PC-3 (cell line): ENCODE data around the gene NKPD1. TPM values are rescaled to one million over a fixed set of nuclear protein-coding genes. Genes with fewer than 3 reads are reported as not detected.

Source experiments
- ATAC-seq: fragments of 200-7000 bp; cut with Tn5 transposase; 2 replicates; pipeline ENCODE4 v1.9.1; 2020; ENCODE audit warnings: mild to moderate bottlenecking, moderate library complexity
- BruUV-seq: library from RNA; stranded (reverse); fragments of 400-500 nt; replicated peaks from 2 replicates; lab custom pipeline; 2021; lab: Mats Ljungman, UMichigan
- CTCF ChIA-PET: fragments of 300-600 bp; sonication (Branson Sonifier 250); formaldehyde crosslinking; loops from one replicate; lab custom pipeline; 2022; ENCODE audit warnings: antibody characterized with exemption; lab: Charles Lee
- POLR2A ChIA-PET: fragments of 300-600 bp; sonication (Branson Sonifier 250); formaldehyde crosslinking; loops from one replicate; lab custom pipeline; 2022; ENCODE audit warnings: antibody characterized with exemption; ENCODE audit not compliant: unreplicated experiment; lab: Charles Lee
- DNase-seq: peaks from one replicate; pipeline ENCODE4 v3.0.0-alpha.2; 2015
- H2AFZ ChIP-seq: fragments of 300-600 bp; sonication (generic); 2 replicates; pipeline ENCODE4 v1.6.0; 2016; ENCODE audit warnings: antibody characterized with exemption, low read length
- H3F3A ChIP-seq: fragments of 300-600 bp; sonication (generic); one replicate; pipeline ENCODE4 v1.6.0; 2017; ENCODE audit warnings: antibody characterized with exemption, low read length, control low read depth, mild to moderate bottlenecking; ENCODE audit not compliant: unreplicated experiment
- H3K27ac ChIP-seq: fragments of 300-600 bp; sonication (generic); 2 replicates; pipeline ENCODE4 v1.5.1; 2016; ENCODE audit warnings: mild to moderate bottlenecking, low read length
- H3K27me3 ChIP-seq: fragments of 300-600 bp; sonication (generic); 2 replicates; pipeline ENCODE4 v1.6.1; 2016; ENCODE audit warnings: low read length, mixed read lengths
- H3K36me3 ChIP-seq: fragments of 300-600 bp; sonication (generic); 2 replicates; pipeline ENCODE4 v1.6.1; 2016; ENCODE audit warnings: low read depth, mixed run types, low read length, mixed read lengths
- H3K4me1 ChIP-seq: fragments of 300-600 bp; sonication (generic); 2 replicates; pipeline ENCODE4 v1.5.1; 2016; ENCODE audit warnings: low read length; ENCODE audit not compliant: insufficient read depth
- H3K4me2 ChIP-seq: fragments of 300-600 bp; sonication (generic); 2 replicates; pipeline ENCODE4 v1.6.0; 2016; ENCODE audit warnings: low read length
- H3K4me3 ChIP-seq: fragments of 300-600 bp; sonication (generic); 2 replicates; pipeline ENCODE4 v1.5.1; 2016; ENCODE audit warnings: mild to moderate bottlenecking, low read length, mixed read lengths
- H3K79me2 ChIP-seq: fragments of 300-600 bp; sonication (generic); 2 replicates; pipeline ENCODE4 v1.6.1; 2017; ENCODE audit warnings: low read length, mixed read lengths
- H3K9ac ChIP-seq: fragments of 300-600 bp; sonication (generic); 2 replicates; pipeline ENCODE4 v1.6.0; 2016; ENCODE audit warnings: mild to moderate bottlenecking, low read length
- H3K9me2 ChIP-seq: fragments of 300-600 bp; sonication (generic); replicated peaks from 2 replicates; pipeline ENCODE4 v1.6.1; 2016; ENCODE audit warnings: mixed run types, low read length, mixed read lengths
- H3K9me3 ChIP-seq: fragments of 300-600 bp; sonication (generic); 2 replicates; pipeline ENCODE4 v1.6.1; 2016; ENCODE audit warnings: low read length, mixed read lengths
- H4K20me1 ChIP-seq: fragments of 300-600 bp; sonication (generic); 2 replicates; pipeline ENCODE4 v1.6.1; 2016; ENCODE audit warnings: low read length, mixed read lengths
- CTCF ChIP-seq: fragments of 300-600 bp; sonication (generic); conservative IDR thresholded peaks from 2 replicates; pipeline ENCODE4 v1.5.1; 2017; ENCODE audit warnings: antibody characterized with exemption, low read depth, mild to moderate bottlenecking, low read length
- EZH2 ChIP-seq: fragments of 300-600 bp; sonication (generic); IDR thresholded peaks from one replicate; pipeline ENCODE4 v1.6.1; 2017; ENCODE audit warnings: antibody characterized with exemption, mild to moderate bottlenecking, low read length; ENCODE audit not compliant: unreplicated experiment
- EZH2phosphoT487 ChIP-seq: fragments of 300-600 bp; sonication (generic); IDR thresholded peaks from 2 replicates; pipeline ENCODE4 v1.6.1; 2018; ENCODE audit warnings: mild to moderate bottlenecking, antibody characterized with exemption, low read length, borderline replicate concordance
- intact Hi-C: fragments of 100-400 bp; cut with micrococcal nuclease; formaldehyde crosslinking; loops from 2 replicates; pipeline ENCODE4 v1.9.0; 2023
- total RNA-seq: library from RNA; depleted of rRNA; stranded (reverse); fragments of >200 nt; gene quantifications from 2 replicates; pipeline ENCODE4 v1.2.3, GENCODE V29; 2014

The NKPD1 gene
- total RNA-seq, 1 experiment from 2014 or later, result 1.1 TPM

DNA sequence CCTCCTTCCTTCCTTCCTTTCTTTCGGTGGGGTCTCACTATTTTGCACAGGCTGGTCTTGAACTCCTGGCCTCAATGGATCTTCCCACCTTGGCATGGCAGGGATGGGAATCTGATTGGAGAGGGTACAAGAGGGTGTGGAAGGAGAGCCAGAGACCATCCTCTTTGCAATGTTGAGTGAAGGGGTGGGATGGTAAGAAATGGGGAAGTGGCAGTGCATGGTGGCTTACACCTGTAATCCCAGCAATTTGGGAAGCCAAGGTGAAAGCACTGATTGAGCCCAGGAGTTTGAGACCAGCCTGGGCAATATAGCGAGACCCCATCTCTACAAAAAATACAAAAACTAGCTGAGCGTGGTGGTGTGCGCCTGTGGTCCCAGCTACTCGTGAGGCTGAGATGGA is 23.3 kb upstream of the NKPD1 start:
- TF ChIP-seq CTCF, result no peak
- TF ChIP-seq EZH2phosphoT487, result no peak
- no peak for TF ChIP-seq EZH2
- H3K9me2 ChIP-seq, result no peaks in the 10 kb centered on the region
- no TSS peak for BruUV-seq
- ChIA-PET POLR2A (no interaction called here), CTCF (no interaction called here)
- H3K9me3 ChIP-seq, result no peaks in the 10 kb centered on the region
- DNase-seq, result no peak
- no peaks in the 10 kb centered on the region for H3K36me3 ChIP-seq
- peaks cover 16% of the 10 kb centered on the region for H3K4me1 ChIP-seq
- H3K27ac ChIP-seq, result no peak overlapping the region
- H3K9ac ChIP-seq, result no peak overlapping the region
- no peak overlapping the region for H2AFZ ChIP-seq
- H3K4me2 ChIP-seq, result no peak overlapping the region
- H3K4me3 ChIP-seq, result no peak overlapping the region
- intact Hi-C loops, result no loop called here
- H3F3A ChIP-seq, result no peaks in the 10 kb centered on the region
- H3K79me2 ChIP-seq, result peaks cover 28% of the 10 kb centered on the region
- ATAC-seq, result no peak
- no peaks in the 10 kb centered on the region for H3K27me3 ChIP-seq
- no peaks in the 10 kb centered on the region for H4K20me1 ChIP-seq

- Histone ChIP-seq H2AFZ (no peak overlapping the region), H3K4me1 (peaks cover 16% of the 10 kb centered on the region), H3K27ac (peak overlapping the region; percentile 34), H3F3A (no peaks in the 10 kb centered on the region), H3K36me3 (no peaks in the 10 kb centered on the region), H3K9me2 (no peaks in the 10 kb centered on the region), H3K27me3 (no peaks in the 10 kb centered on the region), H3K79me2 (peaks cover 31% of the 10 kb centered on the region), H3K9me3 (no peaks in the 10 kb centered on the region), H3K4me3 (no peak overlapping the region), H3K9ac (no peak overlapping the region), H3K4me2 (no peak overlapping the region), H4K20me1 (no peaks in the 10 kb centered on the region)
- CTCF ChIA-PET, result no interaction called here
- ATAC-seq (no peak), DNase-seq (peak; percentile 79)
- no TSS peak for BruUV-seq
- intact Hi-C loops, result no loop called here
- POLR2A ChIA-PET, result interaction anchor here (0.6 kb wide), 1 partner anchor 11 kb away, joined by 4 read pairs; no protein-coding TSS in a partner anchor
- TF ChIP-seq CTCF, result no peak
- TF ChIP-seq EZH2, result no peak
- no peak for TF ChIP-seq EZH2phosphoT487
Measured at GRCh38 chr19:45182758-45183157, 22.0 kb upstream of the NKPD1 start.

DNA sequence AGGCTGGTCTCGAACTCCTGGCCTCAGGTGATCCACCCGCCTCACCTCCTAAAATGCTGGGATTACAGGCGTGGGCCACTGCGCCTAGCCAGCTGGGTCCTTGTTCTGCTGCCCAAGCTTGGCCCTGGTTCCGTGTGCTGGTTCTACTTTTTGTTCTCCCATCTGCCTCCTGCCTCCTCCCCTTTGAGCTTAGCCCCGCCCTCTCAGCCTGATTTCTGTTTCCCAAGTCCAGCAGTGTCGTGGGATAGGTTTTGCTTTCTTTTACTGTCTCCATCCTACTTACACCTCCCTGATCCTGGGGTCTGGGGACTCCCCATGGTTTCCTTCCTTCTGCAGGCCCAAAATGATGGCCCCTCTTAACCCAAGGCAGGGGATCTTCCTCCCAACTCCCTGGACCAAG is 20.2 kb upstream of the NKPD1 start:
- POLR2A ChIA-PET, result no interaction called here

More for the DNA sequence above, 20.2 kb upstream of the NKPD1 start:
- Histone ChIP-seq H3K4me1 (peaks cover 11% of the 10 kb centered on the region), H3K36me3 (no peaks in the 10 kb centered on the region), H3K4me2 (peak overlapping the region; percentile 97; the same call in 1 of the 2 replicates), H2AFZ (no peak overlapping the region), H3K9me3 (no peaks in the 10 kb centered on the region), H4K20me1 (no peaks in the 10 kb centered on the region), H3K27me3 (no peaks in the 10 kb centered on the region), H3K9me2 (no peaks in the 10 kb centered on the region), H3F3A (no peaks in the 10 kb centered on the region), H3K79me2 (peaks cover 31% of the 10 kb centered on the region), H3K4me3 (0 out of 2 replicates have a peak overlapping the region, but pooled peaks have one; percentile 21), H3K27ac (no peak overlapping the region), H3K9ac (no peak overlapping the region)
- intact Hi-C loops, result no loop called here
- CTCF ChIA-PET, result no interaction called here
- no TSS peak for BruUV-seq
- ATAC-seq (no peak), DNase-seq (no peak)
- no peak for TF ChIP-seq EZH2phosphoT487
- TF ChIP-seq EZH2, result no peak
- TF ChIP-seq CTCF, result no peak
